ENCODE results near the gene CNN1.
"Not testable (repeated sequence)": the region's sequence is repeated elsewhere in the genome, so short reads cannot be mapped to it uniquely, and the experiment has no call there.

Gene CNN1

DNA sequence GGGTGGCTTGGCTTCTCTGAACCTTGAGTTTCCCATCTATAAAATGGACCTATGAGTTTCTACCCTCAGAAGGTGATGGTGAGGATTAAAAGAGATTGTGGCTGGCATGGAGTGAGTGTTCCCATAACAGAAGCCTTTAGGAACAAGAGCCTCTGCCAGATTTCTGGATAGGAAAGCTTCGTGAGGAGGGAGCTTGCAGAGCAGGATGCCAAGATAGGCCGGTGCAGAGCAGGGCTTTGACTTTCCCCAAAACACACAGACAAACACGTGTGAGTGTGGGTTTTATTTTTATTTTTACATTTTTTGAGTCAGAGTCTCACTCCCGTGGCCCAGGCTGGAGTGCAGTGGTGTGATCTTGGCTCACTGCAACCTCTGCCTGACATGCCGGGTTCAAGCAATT lies 3.7 kb upstream of the CNN1 start:
- no peak for DNase-seq (ENCODE audit: low read depth)

DNA sequence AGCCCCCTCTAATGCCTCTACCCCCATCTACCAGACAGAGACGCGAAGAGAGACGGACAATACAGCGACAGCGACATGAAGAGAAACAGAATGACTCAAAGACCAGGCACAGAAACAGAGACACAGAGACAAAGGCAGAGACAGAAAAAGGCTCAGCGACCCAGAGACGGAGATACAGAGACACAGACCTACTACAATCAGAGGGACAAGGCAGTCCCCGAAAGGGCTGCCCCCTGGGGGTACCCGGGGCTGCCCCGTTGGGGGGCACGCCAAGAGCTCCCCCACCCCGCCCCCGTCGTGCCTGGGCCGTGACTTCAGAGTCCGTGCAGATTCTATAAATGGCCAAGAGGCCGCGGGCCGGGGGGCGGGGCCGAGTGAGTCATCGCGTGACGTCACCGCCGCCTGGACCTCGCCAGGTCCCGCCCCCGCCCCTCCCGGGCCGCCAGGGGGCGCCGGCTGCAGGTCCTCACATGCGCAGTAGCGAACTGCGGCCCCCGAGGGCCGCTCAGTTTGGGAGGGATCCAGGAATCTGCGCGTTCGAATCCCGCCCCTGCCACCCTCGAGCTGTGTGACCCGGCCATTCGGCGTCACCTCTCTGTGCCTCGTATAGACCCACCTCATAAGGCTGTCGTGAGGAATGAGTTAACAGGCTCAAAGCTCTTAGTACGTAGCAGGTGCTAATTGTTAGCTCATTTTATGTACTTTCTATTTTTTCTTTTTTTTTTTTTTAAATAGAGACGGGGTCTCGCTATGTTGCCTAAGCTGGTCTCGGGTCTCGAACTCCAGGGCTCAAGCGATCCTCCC lies 2.7 kb upstream of the CNN1 start:
- DNase-seq (ENCODE audit: low read depth) = peak; percentile 73

DNA sequence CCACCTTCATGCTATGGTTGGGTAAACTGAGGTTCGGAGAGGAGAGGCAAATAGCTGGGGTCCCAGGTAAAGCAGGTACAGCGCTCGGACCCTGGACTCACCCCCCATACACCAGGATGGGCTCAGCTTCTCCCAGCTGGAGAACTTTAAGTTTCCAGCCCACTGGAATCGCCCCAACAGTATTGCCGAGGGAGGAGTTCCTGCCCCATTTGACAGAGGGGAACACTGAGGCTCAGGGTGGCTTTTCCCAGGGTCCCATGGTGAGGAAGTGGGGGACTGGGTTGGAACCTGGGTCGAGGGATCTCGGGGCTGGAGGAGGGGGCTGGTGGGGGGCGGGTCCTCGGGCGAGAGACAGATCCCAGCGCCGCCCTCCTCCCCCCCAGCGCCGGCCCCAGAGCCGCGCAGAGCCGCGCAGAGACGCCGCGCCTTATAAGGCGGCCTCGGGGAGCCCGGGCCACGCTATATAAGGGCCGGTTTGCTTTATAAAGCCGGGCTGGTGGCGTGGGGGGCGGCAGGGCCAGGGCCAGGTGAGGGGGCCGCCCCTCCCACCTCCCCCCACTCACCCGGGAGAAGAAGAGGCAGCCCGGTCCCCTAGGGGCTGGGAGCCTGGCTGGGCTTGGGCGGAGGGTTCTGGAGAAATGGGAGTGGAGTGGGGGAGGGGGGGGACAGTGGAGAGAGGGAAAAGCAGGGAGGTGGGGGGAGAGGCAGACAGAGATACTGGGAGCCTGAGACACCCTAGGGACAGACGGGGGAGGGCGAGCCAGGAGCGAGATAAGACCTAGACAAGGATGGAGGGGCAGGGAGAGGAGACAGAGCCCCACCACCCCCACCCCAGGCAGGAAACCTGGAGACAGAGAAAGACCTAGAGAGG lies 1.1 kb downstream of the CNN1 start:
- no peak for DNase-seq (ENCODE audit: low read depth)

DNA sequence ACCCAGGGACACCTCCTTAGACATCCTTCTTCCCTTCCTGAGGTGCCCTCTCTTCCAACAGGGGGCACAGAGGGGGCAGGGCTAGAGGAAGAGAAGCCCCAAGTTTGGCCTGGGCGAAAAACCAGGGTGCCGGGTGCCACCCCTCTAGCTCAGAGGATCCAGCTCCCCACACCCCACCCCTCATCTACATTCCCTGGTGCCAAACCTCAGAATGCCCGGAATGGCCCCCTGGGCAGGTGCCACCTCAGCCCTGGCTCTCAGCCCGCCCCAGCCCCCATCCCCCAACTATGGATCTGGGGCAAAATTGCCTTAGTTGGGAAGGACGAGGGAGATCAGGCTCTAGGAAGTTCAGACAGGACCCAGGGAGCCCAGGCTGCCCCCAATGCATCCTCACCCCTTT lies 2.0 kb downstream of the CNN1 start:
- no peak for DNase-seq (ENCODE audit: low read depth)

DNA sequence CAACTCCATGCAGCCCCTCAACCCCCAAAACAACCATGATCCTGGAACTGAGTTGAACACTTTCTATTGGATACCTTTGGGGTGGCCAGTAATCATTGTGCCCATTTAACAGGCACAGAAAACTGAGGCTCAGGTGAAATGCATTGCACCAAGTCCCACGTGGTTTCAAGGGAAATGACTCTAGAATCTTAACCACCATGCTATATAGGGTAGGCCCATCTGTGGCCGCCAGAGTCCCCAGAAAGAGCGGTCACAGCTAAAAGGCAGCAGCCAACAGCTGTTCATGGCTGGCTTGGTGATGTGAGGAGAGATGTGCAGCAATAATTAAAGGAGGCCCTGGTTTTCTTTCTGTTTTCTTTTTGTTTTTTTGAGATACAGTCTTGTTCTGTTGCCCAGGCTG lies 2.6 kb downstream of the CNN1 start:
- DNase-seq (ENCODE audit: low read depth) = no peak

DNA sequence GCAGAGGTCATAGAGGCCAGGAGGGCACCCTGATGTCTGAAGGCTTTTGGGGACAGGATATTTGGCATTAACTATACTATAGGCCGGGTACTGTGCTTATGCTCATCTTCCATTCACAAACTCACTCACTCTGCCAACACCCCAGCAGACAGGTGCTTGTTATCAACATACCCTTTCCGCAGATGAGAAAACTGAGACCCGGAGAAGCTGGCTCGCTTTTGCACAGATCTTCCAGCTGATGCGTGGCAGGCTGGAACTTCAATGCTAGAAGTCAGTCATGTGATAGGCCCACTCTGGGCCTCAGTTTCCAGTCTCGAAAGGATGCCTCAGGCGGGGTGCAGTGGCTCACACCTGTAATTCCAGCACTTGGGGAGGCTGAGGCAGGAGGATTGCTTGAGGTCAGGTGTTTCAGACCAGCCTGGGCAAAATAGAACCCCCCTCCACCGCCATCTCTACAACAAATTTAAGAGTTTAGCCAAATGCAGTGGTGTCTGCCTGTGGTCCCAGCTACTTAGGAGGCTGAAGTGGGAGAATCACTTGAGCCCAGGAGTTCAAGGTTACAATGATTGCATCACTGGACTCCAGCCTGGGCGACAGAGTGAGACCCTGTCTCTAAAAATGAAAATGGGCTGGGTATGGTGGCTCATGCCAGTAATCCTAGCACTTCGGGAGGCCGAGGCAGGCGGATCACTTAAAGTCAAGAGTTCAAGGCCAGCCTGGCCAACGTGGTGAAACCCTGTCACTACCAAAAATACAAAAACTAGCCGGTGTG lies 9.5 kb downstream of the CNN1 start:
- no peak for DNase-seq (ENCODE audit: low read depth)

DNA sequence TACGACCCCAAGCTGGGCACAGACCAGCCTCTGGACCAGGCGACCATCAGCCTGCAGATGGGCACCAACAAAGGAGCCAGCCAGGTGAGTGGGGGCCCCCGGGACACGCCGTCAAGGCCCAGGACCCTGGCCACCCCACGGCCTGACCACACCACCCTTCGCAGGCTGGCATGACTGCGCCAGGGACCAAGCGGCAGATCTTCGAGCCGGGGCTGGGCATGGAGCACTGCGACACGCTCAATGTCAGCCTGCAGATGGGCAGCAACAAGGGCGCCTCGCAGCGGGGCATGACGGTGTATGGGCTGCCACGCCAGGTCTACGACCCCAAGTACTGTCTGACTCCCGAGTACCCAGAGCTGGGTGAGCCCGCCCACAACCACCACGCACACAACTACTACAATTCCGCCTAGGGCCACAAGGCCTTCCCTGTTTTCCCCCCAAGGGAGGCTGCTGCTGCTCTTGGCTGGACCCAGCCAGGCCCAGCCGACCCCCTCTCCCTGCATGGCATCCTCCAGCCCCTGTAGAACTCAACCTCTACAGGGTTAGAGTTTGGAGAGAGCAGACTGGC lies 10.8 kb downstream of the CNN1 start:
- no peak for DNase-seq (ENCODE audit: low read depth)

DNA sequence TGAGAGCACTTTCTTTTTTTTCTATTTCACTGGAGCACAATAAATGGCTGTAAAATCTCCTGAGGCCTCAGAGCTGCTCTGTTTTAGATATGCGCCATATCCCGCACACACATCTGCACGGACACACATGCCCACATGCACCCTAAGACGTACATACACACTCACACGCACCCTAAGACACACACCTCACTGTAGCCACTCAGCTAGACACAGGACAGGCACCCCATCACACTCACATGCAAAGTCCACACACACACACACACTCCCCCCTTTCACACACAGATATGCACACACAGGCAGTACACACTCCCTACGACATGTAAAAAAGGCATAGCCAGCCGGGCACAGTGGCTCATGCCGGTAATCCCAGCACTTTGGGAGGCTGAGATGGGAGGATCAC lies 11.6 kb downstream of the CNN1 start:
- DNase-seq (ENCODE audit: low read depth) = no peak

DNA sequence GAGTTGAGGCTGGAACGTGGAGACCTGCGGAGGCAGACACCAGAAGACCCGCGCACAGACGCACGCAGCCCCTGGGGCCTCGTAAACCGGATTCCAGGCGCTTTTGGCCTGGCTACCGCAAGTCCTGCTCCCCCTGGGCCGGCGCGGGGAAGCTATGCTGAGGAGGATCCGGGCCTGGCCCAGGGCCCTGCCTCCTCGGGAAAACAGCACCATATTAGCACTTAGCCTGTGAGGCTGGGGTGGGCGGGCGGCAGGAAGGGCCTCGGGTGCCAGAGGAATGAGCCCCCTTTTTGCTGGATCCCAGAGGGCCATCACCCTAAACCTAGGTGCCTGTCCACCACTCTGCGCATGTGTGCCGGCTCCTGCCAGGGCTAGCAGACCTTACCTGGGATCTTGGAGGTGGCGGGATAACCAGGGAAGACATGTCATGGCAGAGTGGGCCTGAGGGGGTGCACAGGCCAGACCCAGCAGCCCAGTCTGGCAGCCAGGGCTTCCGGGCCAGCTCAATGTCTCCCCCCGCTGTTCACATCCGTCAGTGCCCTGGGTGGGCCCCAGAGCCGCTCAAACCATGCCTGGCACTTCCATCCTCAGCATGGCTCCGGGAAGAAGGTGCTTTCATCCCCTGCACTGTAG lies 13.1 kb downstream of the CNN1 start:
- DNase-seq (ENCODE audit: low read depth) = no peak

DNA sequence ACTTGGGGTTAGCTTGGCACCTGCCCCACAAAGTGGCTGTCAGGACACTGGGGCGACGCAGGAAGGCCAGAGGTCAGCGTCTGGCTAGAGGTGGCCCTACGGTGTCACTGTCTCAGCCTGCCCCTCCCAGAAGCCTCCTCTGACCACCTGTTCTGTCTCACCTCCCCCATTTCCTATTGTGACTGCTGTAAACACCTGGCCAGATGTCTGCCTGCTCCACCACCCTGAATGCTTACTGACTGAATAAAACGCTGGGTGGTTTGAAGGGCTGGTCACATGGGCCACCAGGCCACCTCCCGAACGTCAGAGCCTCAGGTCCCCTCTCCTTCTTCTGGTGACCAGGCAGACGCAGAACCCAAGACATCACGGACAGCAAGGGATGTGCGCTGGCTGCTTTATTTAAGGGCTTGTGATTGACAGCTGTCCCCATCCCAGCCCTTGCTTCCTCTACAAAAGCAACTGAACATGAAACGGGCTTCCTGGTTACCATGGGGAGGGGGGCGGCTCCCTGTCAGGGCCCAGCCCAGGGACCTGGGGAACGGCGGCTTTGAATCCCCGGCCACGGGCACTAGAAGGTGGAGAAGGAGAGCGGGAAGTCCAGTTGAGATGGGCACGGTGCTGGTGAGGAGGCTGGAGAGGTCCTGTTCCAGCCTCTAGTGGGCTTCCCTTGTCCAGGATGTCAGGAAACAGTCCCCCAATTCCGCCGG lies 14.2 kb downstream of the CNN1 start:
- no peak for DNase-seq (ENCODE audit: low read depth)

DNA sequence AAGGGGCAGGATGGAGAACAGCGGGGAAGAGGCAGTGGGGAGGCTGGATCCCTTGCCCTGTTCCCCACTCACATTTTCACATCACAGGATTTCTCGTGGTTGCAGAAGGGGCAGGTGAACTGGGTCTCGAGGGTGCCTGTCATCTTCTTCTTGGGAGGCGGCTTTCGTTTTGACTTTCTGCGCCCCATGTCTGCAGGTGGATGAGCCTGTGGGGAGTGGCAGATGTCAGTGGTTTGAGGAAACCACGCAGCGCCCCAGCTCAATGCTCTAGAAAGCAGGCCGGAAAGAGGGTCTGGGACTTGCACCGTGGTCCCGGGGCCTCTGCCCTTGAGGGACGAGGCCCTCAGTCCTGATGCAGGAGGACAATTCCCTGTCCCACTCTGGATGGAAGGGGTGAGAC lies 15.5 kb downstream of the CNN1 start:
- no peak for DNase-seq (ENCODE audit: low read depth)

DNA sequence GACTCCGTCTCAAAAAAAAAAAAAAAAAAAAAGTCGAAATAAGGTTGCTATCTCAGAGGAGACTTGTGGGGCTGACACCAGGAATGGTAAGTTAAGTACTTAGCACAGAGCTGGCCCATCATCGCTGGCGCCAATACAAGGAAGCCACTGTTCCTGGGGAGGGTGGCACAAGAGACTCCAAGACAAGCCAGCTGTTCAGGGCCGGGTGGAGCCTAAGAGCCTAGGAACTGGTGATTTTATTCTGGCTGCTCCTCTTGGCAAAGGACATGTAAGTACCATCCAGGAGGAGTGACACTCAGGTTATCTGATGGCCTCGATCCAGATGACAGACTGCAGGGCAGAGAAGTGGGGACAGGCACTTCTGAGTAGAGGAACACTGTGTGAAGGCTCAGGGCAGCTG lies 16.6 kb downstream of the CNN1 start:
- DNase-seq (ENCODE audit: low read depth) = no peak

DNA sequence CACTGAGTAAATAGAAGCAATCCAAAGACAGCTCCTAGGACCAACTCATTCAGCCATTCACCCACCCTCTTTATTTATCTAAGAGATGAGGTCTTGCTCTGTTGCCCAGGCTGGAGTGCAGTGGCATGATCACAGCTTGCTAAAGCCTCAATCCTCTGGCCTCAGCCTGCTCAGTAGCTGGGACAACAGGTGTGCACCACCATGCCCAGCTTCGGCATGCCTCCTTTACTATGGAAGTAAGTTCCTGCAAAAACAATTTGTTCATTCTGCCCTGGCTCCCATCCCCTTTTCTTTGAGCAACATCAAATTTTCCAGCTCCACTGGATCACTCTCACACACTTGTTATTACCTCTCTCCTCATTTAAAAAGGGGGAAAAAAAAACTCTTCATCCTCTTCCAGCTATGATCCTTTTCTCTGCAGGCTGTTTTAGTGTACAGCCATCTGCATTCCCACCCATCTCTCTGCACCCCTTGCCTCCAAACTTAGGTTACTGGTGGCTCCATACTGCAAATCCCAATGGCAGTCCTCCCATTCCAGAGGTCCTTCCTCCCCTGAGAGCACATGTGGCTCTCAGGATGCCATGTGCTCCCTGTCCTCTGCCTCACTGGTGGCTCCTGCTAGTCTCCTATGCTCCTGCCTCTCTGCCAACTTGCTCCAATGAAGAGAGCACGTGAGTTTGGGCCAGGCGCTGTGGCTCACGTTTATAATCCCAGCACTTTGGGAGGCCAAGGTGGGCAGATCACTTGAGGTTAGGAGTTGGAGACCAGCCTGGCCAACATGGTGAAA lies 18.2 kb downstream of the CNN1 start:
- DNase-seq (ENCODE audit: low read depth) = no peak

DNA sequence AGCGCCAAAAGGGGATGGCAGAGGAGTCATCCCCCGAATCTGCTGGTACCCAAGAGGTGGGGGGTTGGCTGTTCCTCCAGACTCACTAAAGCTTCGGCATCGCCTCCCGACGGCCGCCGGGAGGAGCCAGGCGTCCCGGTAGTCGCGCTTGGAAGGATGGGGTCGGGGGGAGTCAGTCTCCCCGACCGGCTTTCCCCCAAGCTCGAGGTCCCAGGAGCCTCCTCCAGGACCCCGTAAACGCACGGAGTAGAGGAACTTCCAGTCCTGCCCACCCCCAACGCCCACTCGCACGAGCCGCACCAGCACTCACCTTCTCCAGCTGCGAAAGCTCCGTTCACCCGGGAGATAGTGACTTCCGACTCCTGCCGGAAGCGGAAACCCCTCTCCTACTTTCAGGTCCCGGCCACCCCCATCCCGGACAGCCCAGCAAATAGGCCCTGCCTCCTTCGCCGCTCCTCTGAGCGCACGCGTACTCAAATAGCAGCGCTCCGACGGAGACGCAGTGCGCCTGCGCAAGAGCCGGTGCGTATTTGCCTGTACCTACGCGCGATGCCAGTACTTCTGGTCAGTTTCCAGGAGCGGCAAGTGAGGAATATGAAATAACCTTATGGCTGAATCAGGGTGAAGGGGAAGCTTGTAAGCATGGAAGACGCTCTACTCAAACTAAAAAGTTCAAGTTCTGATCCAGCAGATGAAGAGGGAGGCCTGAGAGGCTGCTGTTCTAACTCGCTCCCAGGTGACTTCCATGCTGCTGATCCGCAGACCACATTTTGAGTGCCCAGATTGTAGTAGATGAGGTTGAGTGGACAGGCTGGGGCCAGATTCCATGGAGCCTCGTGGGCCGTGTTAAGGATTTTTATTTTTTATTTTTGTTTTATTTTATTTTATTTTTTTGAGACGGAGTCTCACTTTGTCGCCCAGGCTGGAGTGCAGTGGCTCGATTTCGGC lies 20.5 kb downstream of the CNN1 start, which contains the start of gene ELOF1:
Gene ELOF1 (minus strand): TSS at position 350 of the 948 bp plus-strand sequence. CDS start 4,883 bp downstream, outside the sequence.
- peak; percentile 92 for DNase-seq (ENCODE audit: low read depth)

DNA sequence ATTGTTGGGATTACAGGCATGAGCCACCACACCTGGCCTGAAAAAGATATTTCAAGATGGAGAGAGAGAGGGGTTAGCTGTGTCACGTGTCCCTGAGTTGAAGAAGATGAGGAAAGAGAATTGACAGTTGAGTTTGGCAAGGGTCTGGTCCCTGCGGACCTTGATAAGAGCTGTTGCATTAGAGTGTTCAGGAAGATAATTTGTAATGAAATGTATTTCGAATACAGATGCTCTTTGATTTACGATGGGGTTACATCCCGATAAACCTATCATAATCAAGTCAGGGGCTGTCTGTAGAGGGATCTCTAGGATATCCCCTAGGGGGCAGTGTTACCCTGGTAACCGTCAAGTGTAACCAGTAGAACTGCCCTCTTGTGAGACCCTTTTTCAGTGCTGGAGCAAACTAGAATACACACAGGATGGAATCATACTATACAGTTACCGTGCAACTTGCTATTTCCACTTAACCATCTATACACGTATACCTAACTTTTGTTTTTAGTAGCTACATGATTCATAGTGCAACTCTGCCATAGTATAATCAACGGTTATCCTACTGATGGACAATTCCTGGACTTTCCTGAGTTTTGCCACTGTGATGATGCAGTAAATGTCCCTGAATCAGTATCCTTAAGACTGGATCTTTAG lies 21.9 kb downstream of the CNN1 start:
- no peak for DNase-seq (ENCODE audit: low read depth)

DNA sequence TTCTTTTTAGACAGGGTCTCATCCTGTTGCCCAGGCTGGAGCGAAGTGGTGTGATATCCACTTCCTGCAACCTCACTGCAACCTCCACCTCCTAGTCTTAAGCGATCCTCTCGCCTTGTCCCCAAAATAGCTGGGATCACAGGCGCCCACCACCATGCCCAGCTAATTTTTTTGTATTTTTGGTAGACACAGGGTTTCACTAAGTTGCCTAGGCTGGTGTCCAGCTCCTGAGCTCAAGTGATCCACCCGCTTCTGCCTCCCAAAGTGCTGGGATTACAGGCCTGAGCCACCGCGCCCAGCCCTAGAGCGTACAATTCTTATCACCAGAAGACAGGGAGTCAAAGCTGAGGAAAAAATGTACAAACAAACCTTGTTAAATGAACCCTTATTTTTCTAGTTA lies 24.9 kb downstream of the CNN1 start:
- DNase-seq (ENCODE audit: low read depth) = no peak

DNA sequence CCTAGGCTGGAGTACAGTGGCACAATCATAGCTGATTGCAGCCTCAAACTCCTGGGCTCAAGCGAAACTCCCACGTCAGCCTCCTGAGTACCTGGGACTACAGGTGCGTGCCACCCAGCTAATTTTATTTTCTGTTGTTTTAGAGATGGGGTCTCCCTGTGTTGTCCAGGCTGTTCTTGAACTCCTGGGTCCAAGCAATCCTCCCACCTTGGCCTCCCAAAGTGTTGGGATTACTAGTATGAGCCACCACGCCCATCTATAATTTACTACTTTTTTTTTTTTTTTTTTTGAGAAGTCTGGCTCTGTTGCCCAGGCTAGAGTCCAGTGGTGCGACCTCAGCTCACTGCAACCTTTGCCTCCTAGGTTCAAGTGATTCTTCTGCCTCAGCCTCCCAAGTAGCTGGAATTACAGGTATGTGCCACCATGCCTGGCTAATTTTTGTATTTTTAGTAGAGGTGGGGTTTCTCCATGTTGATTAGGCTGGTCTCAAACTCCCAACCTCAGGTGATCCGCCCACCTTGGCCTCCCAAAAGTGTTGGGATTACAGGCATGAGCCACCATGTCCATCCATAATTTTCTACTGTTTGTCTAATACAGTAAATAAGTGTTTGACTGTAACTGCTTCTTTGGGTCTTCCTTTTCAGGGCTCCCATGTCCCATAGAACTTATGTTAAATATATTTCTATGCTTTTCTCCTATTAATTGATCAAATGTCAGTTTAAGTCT lies 25.6 kb downstream of the CNN1 start:
- DNase-seq (ENCODE audit: low read depth) = not testable (repeated sequence)

DNA sequence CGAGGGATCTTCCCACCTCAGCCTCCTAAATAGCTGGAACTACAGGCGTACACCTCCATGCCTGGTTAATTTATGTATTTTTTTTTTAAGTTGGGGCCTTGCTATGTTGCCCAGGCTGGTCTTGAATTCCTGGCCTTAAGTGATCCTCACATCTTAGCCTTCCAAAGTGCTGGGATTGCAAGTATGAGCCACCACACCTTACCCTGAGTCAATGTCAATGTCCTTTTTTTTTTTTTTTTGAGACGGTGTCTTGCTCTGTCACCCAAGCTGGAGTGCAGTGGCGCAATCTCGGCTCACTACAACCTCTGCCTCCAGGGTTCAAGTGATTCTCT lies 27.0 kb downstream of the CNN1 start:
- not testable (repeated sequence) for DNase-seq (ENCODE audit: low read depth)

Data from stimulated activated CD8-positive, alpha-beta memory T cell treated with anti-CD3 and anti-CD28 coated beads, Interleukin-12 subunit alpha, Interleukin-12 subunit beta, amount 100 ng/mL, for 4 hours (primary cell).